H1 (cell line): ENCODE measurements around the gene NEUROD6. TPM values are rescaled to one million over a fixed set of nuclear protein-coding genes. Genes with fewer than 3 reads are reported as not detected.

Source experiments
- BCL11A ChIP-seq, 2 experiments: IDR thresholded peaks; one replicate each; pipeline ENCODE4 v1.6.1; 2011; ENCODE audit warnings: low read depth in 2 of 2, low read length in 2 of 2, mild to moderate bottlenecking in 2 of 2
- CBX5 ChIP-seq: fragments of 300-800, 300-1000 bp; sonication (generic); IDR thresholded peaks from 2 replicates; pipeline ENCODE4 v1.7.1; 2016; ENCODE audit warnings: antibody characterized with exemption, low read length, low read depth
- CHD7 ChIP-seq: fragments of 300-600 bp; sonication (generic); IDR thresholded peaks from 2 replicates; pipeline ENCODE4 v1.7.1; 2012; ENCODE audit warnings: low read length, moderate library complexity, mild to moderate bottlenecking, inconsistent platforms; ENCODE audit not compliant: insufficient replicate concordance
- FOSL1 ChIP-seq: IDR thresholded peaks from 2 replicates; pipeline ENCODE4 v1.6.1; 2011; ENCODE audit warnings: mild to moderate bottlenecking, low read depth, low read length, moderate library complexity; ENCODE audit not compliant: insufficient read depth
- GABPA ChIP-seq: IDR thresholded peaks from 2 replicates; pipeline ENCODE4 v1.6.1; 2011; ENCODE audit warnings: mild to moderate bottlenecking, low read length, moderate library complexity, borderline replicate concordance; ENCODE audit not compliant: insufficient read depth
- POLR2AphosphoS5 ChIP-seq: IDR thresholded peaks from 2 replicates; pipeline ENCODE4 v1.6.1; 2011; ENCODE audit warnings: low read depth, low read length
- RAD21 ChIP-seq, 2 experiments: IDR thresholded peaks in 1 of 2; conservative IDR thresholded peaks in 1 of 2; 2 replicates each; pipeline ENCODE4 v1.6.1; 2011; ENCODE audit warnings: low read depth in 2 of 2, low read length in 2 of 2, improper control_type of control experiment in 1 of 2, inconsistent platforms in 1 of 2, mild to moderate bottlenecking in 1 of 2, moderate library complexity in 1 of 2
- SP2 ChIP-seq: IDR thresholded peaks from 2 replicates; pipeline ENCODE4 v1.6.1; 2012; ENCODE audit warnings: mild to moderate bottlenecking, low read length, inconsistent platforms
- SUZ12 ChIP-seq: fragments of 200-600 bp; sonication (generic); IDR thresholded peaks from 2 replicates; pipeline ENCODE4 v1.6.1; 2012; ENCODE audit warnings: mild to moderate bottlenecking, inconsistent platforms, low read length, moderate library complexity, mixed read lengths
- polyA plus RNA-seq, 7 experiments: library from polyadenylated mRNA; depleted of rRNA in 3 of 7; stranded (reverse) in 5 of 7; unstranded in 2 of 7; fragments of >200 nt in 5 of 7; fragments of 200-250 nt in 2 of 7; gene quantifications; 1 replicate in 5 of 7; 2 replicates in 1 of 7; 4 replicates in 1 of 7; pipeline versions ENCODE4 v1.2.1 to v1.2.3, GENCODE V29; 2011 to 2013; ENCODE audit warnings: missing spikeins in 2 of 7, mixed read lengths in 2 of 7
- total RNA-seq: library from RNA; stranded (reverse); fragmentation: NEBNext Ultra II Directional; extraction: Animal tissue kit (Norgen Biotek cat#: 25700); gene quantifications from 2 replicates; pipeline ENCODE4 v1.2.1, GENCODE V29; 2021

Gene NEUROD6
- total and polyA plus RNA-seq, 2 of the 8 experiments (the other 6 are each of a cell fraction or from before 2014, with no cell fraction given), result not detected

DNA sequence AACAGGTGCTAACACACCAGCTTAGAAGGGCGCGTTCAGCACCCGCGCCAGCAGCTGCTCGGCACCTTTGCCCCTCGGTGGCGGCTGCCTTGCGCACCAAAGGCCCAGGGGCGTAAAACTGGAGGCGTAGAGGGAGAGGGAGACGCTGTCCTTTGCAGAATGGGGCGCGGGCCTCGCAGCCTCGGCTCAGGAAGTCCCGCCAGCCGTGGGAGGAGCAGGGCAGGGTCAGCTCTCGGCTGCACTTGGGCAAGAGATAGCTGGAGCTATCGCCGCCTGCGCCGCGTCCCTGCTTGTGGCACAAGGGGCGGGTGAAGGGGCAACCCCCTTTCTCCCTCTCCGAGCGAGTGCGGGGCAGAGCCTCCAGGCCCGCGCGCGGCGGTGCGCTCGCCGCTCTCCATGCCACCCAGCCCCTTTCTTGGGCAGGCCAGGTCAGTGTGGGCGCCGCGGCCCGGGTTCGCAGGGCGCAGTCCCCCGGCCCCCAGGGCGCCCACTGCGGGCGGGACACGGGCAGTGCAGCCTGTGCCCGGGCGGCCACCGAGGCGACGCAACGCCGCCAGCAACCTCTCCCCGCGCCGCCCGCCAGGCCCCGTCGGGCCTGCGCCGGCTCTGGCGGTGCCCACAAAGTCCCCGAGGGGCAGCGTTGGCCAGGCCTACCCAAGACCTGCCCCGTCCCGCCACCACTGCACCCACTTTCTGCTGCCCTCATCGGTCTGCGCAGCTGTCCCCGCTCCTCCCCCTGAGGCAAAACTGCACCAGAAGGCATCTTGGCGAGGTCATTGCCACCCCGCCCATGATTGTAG lies 4.1 kb downstream of the NEUROD6 start (continued):
- no peak for TF ChIP-seq CHD7
- no peak for TF ChIP-seq CBX5
- TF ChIP-seq GABPA, result peak; percentile 74; the same call in 1 of the 2 replicates
- TF ChIP-seq SUZ12, result peak; percentile 62
- peak; percentile 41 to 69 for TF ChIP-seq RAD21 (IDR thresholded peaks at IDR 0.05 in 1 of 2, conservative IDR thresholded peaks at IDR 0.05 in 1 of 2; ENCODE audit: low read depth in 2 of 2, low read length in 2 of 2)
- no peak for TF ChIP-seq FOSL1
- no peak for TF ChIP-seq BCL11A (IDR thresholded peaks at IDR 0.05; ENCODE audit: low read depth in 2 of 2, low read length in 2 of 2)
- TF ChIP-seq POLR2AphosphoS5, result no peak
- no peak for TF ChIP-seq SP2
